B cell (primary cell): ENCODE measurements around the gene CDKAL1. TPM values are rescaled to one million over a fixed set of nuclear protein-coding genes. Genes with fewer than 3 reads are reported as not detected.

Source experiments
- ATAC-seq: fragments of 200-7000 bp; cut with Tn5 transposase; one replicate; pipeline ENCODE4 v1.10.0; 2021; ENCODE audit warnings: low read depth, mild to moderate bottlenecking, moderate number of reproducible peaks, moderate library complexity
- CTCF ChIA-PET: fragments of 350-600 bp; sonication (Branson Sonifier 250); formaldehyde crosslinking; loops from one replicate; lab custom pipeline; 2021; ENCODE audit warnings: antibody characterized with exemption, inconsistent platforms; lab: Charles Lee
- POLR2A ChIA-PET: fragments of 350-600 bp; sonication (Branson Sonifier 250); formaldehyde crosslinking; loops from one replicate; lab custom pipeline; 2021; ENCODE audit warnings: antibody characterized with exemption; lab: Charles Lee
- DNase-seq: peaks from one replicate; pipeline ENCODE4 v3.0.0; 2013
- H2AFZ ChIP-seq: 2 replicates; pipeline ENCODE4 v1.6.1; 2012; ENCODE audit warnings: mild to moderate bottlenecking, low read depth, low read length; ENCODE audit not compliant: insufficient read depth, poor library complexity, severe bottlenecking
- H3K27ac ChIP-seq, 2 donors: 1 replicate in 1 of 2; 2 replicates in 1 of 2; pipeline ENCODE4 v1.5.1; 2012 to 2013; ENCODE audit warnings: low read length in 2 of 2, mild to moderate bottlenecking in 2 of 2, moderate library complexity in 1 of 2
- H3K27me3 ChIP-seq, 4 experiments: fragments of 200-600 bp in 1 of 4; sonication (generic) in 1 of 4; replicated peaks in 1 of 4; 1 replicate in 2 of 4; 2 replicates in 2 of 4; pipeline versions ENCODE4 v1.6.1 to v1.7.0; 2013 to 2016; ENCODE audit warnings: low read length in 3 of 4, mild to moderate bottlenecking in 2 of 4, mixed read lengths in 1 of 4, moderate library complexity in 1 of 4; ENCODE audit not compliant: insufficient read depth in 4 of 4, control insufficient read depth in 3 of 4; ENCODE audit errors: control extremely low read depth in 1 of 4
- H3K36me3 ChIP-seq, 2 experiments: replicated peaks in 1 of 2; 1 replicate in 1 of 2; 2 replicates in 1 of 2; pipeline versions ENCODE4 v1.6.1 to v1.7.1; 2013; ENCODE audit warnings: low read length in 1 of 2; ENCODE audit not compliant: insufficient read depth in 2 of 2, control insufficient read depth in 1 of 2; ENCODE audit errors: control extremely low read depth in 1 of 2, extremely low read depth in 1 of 2
- H3K4me1 ChIP-seq, 2 donors: fragments of 200-600 bp in 1 of 2; sonication (generic) in 1 of 2; 1 replicate in 1 of 2; 2 replicates in 1 of 2; pipeline versions ENCODE4 v1.5.1 to v1.6.1; 2013 to 2017; ENCODE audit warnings: low read length in 2 of 2; ENCODE audit not compliant: control insufficient read depth in 2 of 2, insufficient read depth in 2 of 2
- H3K4me2 ChIP-seq: replicated peaks from 2 replicates; pipeline ENCODE3; 2012; ENCODE audit warnings: mild to moderate bottlenecking, low read depth, low read length; ENCODE audit not compliant: poor library complexity, severe bottlenecking
- H3K4me3 ChIP-seq, 5 experiments: fragments of 200-600 bp in 1 of 5; sonication (generic) in 1 of 5; 1 replicate in 3 of 5; 2 replicates in 2 of 5; pipeline versions ENCODE4 v1.5.1 to v1.7.0; 2011 to 2016; ENCODE audit warnings: low read length in 4 of 5, mild to moderate bottlenecking in 4 of 5, low read depth in 2 of 5, control low read depth in 1 of 5, moderate library complexity in 1 of 5; ENCODE audit not compliant: insufficient read depth in 1 of 5; ENCODE audit errors: control extremely low read depth in 1 of 5, extremely low read depth in 1 of 5
- H3K79me2 ChIP-seq: fragments of 200-600 bp; sonication (generic); one replicate; pipeline ENCODE4 v1.6.0; 2016; ENCODE audit warnings: low read length; ENCODE audit not compliant: control insufficient read depth, insufficient read depth
- H3K9ac ChIP-seq: fragments of 200-600 bp; sonication (generic); 2 replicates; pipeline ENCODE4 v1.6.1; 2017; ENCODE audit warnings: mild to moderate bottlenecking, low read length, moderate library complexity
- H3K9me3 ChIP-seq, 3 donors: one replicate each; pipeline versions ENCODE4 v1.6.1 to v1.7.1; 2013; ENCODE audit warnings: low read length in 2 of 3; ENCODE audit not compliant: control insufficient read depth in 2 of 3, insufficient read depth in 1 of 3; ENCODE audit errors: control extremely low read depth in 1 of 3
- H4K20me1 ChIP-seq: 2 replicates; pipeline ENCODE4 v1.6.0; 2012; ENCODE audit warnings: mild to moderate bottlenecking, low read length; ENCODE audit not compliant: insufficient read depth, control insufficient read depth, poor library complexity, severe bottlenecking
- H3K27ac Mint-ChIP-seq: one replicate; pipeline ENCODE4 v1.8.0; 2021; ENCODE audit warnings: mixed read lengths
- H3K27me3 Mint-ChIP-seq: one replicate; pipeline ENCODE4 v1.8.0; 2021; ENCODE audit warnings: mixed read lengths
- H3K4me1 Mint-ChIP-seq: one replicate; pipeline ENCODE4 v1.8.0; 2021; ENCODE audit warnings: mixed read lengths
- H3K4me3 Mint-ChIP-seq: one replicate; pipeline ENCODE4 v1.8.0; 2021; ENCODE audit warnings: mixed read lengths
- H3K9me3 Mint-ChIP-seq: one replicate; pipeline ENCODE4 v1.8.0; 2022; ENCODE audit warnings: mixed read lengths; ENCODE audit not compliant: insufficient read depth
- EZH2 ChIP-seq: IDR thresholded peaks from 2 replicates; pipeline ENCODE4 v1.6.1; 2012; ENCODE audit warnings: borderline replicate concordance, low read depth, mild to moderate bottlenecking, moderate library complexity, low read length; ENCODE audit not compliant: insufficient read depth, poor library complexity, severe bottlenecking
- WGBS: methylation state at CpG from one replicate; pipeline ENCODE4 v1.1.5; 2013; ENCODE audit warnings: missing lambda C conversion rate; ENCODE audit not compliant: insufficient coverage; 5-methylcytosine and 5-hydroxymethylcytosine counted together
- intact Hi-C: fragments of 100-400 bp; cut with micrococcal nuclease; formaldehyde crosslinking; loops from one replicate; pipeline ENCODE4 v1.10.0; 2022
- polyA plus RNA-seq: library from polyadenylated mRNA; depleted of rRNA; stranded (reverse); fragments of >200 nt; gene quantifications from 2 replicates; pipeline ENCODE4 v1.2.3, GENCODE V29; 2012
- total RNA-seq, 2 donors: library from RNA; stranded (reverse); fragments of 120-200 nt in 1 of 2; gene quantifications; 1 replicate in 1 of 2; 2 replicates in 1 of 2; pipeline versions ENCODE4 v1.2.3 to v1.2.4, GENCODE V29; 2013 to 2022
- TF ChIP-seq, protein P1 (sequence below): fragments of 200-600 bp; IDR thresholded peaks from one replicate; pipeline ENCODE4 v1.8.0; 2022; ENCODE audit warnings: antibody characterized with exemption, mild to moderate bottlenecking

CDKAL1 gene
- total and polyA plus RNA-seq, 2 donors (not counting 1 experiment from before 2014, with no cell fraction given): 6.1 to 33.3 TPM

- intact Hi-C loops: no loop called here
- H3K27me3 Mint-ChIP-seq: no peaks in the 10 kb centered on the region
- peaks cover 20% of the 10 kb centered on the region for H3K4me1 Mint-ChIP-seq
- Histone ChIP-seq H3K27me3 (no peaks in the 10 kb centered on the region), H3K4me1 (no peaks in the 10 kb centered on the region), H3K36me3 (peaks cover 0 to 1% of the 10 kb centered on the region in 2 experiments), H3K9ac (no peak overlapping the region), H3K27ac (no peak overlapping the region), H3K9me3 (no peaks in the 10 kb centered on the region), H4K20me1 (peaks cover 2% of the 10 kb centered on the region), H3K4me2 (no peak overlapping the region), H3K4me3 (no peak overlapping the region), H3K79me2 (no peaks in the 10 kb centered on the region), H2AFZ (no peak overlapping the region)
- POLR2A ChIA-PET: no interaction called here
- DNase-seq (no peak), ATAC-seq (no peak)
- H3K4me3 Mint-ChIP-seq: no peak overlapping the region
- H3K9me3 Mint-ChIP-seq: no peaks in the 10 kb centered on the region
- TF ChIP-seq, protein P1, sequence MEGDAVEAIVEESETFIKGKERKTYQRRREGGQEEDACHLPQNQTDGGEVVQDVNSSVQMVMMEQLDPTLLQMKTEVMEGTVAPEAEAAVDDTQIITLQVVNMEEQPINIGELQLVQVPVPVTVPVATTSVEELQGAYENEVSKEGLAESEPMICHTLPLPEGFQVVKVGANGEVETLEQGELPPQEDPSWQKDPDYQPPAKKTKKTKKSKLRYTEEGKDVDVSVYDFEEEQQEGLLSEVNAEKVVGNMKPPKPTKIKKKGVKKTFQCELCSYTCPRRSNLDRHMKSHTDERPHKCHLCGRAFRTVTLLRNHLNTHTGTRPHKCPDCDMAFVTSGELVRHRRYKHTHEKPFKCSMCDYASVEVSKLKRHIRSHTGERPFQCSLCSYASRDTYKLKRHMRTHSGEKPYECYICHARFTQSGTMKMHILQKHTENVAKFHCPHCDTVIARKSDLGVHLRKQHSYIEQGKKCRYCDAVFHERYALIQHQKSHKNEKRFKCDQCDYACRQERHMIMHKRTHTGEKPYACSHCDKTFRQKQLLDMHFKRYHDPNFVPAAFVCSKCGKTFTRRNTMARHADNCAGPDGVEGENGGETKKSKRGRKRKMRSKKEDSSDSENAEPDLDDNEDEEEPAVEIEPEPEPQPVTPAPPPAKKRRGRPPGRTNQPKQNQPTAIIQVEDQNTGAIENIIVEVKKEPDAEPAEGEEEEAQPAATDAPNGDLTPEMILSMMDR: no peak
- TF ChIP-seq EZH2: no peak
- 92% methylated on average over 2 of the region's 3 CpGs for WGBS
- no peak overlapping the region for H3K27ac Mint-ChIP-seq
- CTCF ChIA-PET: no interaction called here
Measured at GRCh38 chr6:20630136-20630535, 95.9 kb downstream of the CDKAL1 start.

DNA sequence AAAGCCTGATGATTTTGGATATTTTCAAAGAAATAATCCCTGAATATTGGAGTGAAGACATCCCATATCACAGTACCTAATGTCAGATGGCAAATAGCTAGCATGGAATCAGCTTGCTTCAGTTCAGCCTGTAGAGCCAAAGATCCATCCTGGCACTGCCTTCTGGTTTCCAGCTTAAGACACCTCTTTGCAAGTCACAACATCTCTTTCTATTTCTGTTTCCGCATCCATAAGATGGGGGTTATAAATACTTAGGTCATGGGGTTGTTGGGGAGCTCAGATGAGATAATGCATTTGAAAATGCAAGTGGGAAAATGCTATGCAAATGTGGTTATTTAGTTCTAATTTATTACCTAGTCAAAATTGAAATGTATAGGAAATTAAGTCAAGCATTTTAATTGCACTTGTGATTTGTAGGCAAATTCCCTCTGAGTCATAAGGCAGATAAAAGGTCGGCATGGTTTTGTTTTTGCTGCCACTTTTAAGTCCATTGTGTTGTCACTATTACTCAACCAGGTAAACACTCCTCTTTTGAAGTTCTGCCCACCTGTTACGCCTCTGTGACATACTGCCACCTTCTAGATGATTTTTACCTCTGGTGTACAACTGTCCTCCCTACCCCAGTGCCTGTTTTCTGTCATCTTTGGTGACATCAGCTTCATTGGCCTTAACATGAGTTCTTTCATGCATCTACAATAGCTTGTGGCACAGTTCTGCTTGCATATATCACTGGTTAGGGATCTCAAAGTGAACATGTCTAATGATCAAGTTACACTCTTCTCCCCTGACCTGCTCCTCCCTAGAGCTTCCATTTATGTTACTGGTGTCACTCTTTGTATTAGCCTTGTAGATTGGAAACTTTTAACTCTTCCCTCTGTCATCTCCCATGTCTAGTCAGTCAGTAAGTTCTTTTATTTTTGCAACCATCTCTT is 96.6 kb downstream of the CDKAL1 start:
- ChIA-PET POLR2A (no interaction called here), CTCF (no interaction called here)
- ATAC-seq (no peak), DNase-seq (no peak)
- Histone ChIP-seq H3K36me3 (peaks cover 0 to 1% of the 10 kb centered on the region in 2 experiments), H3K27me3 (no peaks in the 10 kb centered on the region), H3K27ac (no peak overlapping the region), H3K79me2 (no peaks in the 10 kb centered on the region), H3K4me2 (no peak overlapping the region), H3K4me1 (no peaks in the 10 kb centered on the region), H3K4me3 (no peak overlapping the region), H2AFZ (no peak overlapping the region), H3K9me3 (no peaks in the 10 kb centered on the region), H3K9ac (no peak overlapping the region), H4K20me1 (peaks cover 3% of the 10 kb centered on the region)
- H3K4me1 Mint-ChIP-seq: peaks cover 20% of the 10 kb centered on the region
- no peak overlapping the region for H3K27ac Mint-ChIP-seq
- 81% methylated on average over 2 of the region's 3 CpGs for WGBS
- no peak for TF ChIP-seq EZH2
- TF ChIP-seq, protein P1: no peak
- intact Hi-C loops: no loop called here
- no peaks in the 10 kb centered on the region for H3K27me3 Mint-ChIP-seq
- H3K4me3 Mint-ChIP-seq: no peak overlapping the region
- H3K9me3 Mint-ChIP-seq: no peaks in the 10 kb centered on the region
